HG02884 (cell line): ENCODE data around the gene TMEM182.

Experiments used
- ATAC-seq: cut with Tn5 transposase; IDR thresholded peaks from one replicate; pipeline ENCODE4 v1.9.1; 2021; ENCODE audit warnings: mild to moderate bottlenecking, moderate library complexity; ENCODE audit not compliant: unreplicated experiment

Gene TMEM182

GRCh38 chr2:102761763-102762162 lies at the start of gene TMEM182:
TSS of gene TMEM182 (plus strand) at chr2:102762031. CDS start at chr2:102762218, 187 bp downstream.
- no peak for ATAC-seq

- no peak for ATAC-seq
Measured at GRCh38 chr2:102717308-102718018, 44.4 kb upstream of the TMEM182 start.

- ATAC-seq, result no peak
Measured at GRCh38 chr2:102718387-102719316, 43.2 kb upstream of the TMEM182 start.

- no peak for ATAC-seq
Measured at GRCh38 chr2:102724016-102724490, 37.8 kb upstream of the TMEM182 start.

- ATAC-seq, result no peak
Measured at GRCh38 chr2:102724553-102724952, 37.3 kb upstream of the TMEM182 start.

- ATAC-seq, result no peak
Measured at GRCh38 chr2:102726128-102727087, 35.4 kb upstream of the TMEM182 start.

- no peak for ATAC-seq
Measured at GRCh38 chr2:102735416-102736109, 26.3 kb upstream of the TMEM182 start.

- peak; percentile 14 for ATAC-seq
Measured at GRCh38 chr2:102736110-102736409, 25.8 kb upstream of the TMEM182 start.

GRCh38 chr2:102736410-102737409 lies 25.1 kb upstream of the TMEM182 start:
- ATAC-seq, result peak; percentile 85

- peak; percentile 51 for ATAC-seq
Measured at GRCh38 chr2:102737431-102737830, 24.4 kb upstream of the TMEM182 start.

- ATAC-seq, result no peak
Measured at GRCh38 chr2:102743259-102743658, 18.6 kb upstream of the TMEM182 start.

- ATAC-seq, result no peak
Measured at GRCh38 chr2:102748107-102748506, 13.7 kb upstream of the TMEM182 start.

GRCh38 chr2:102749938-102750337 lies 11.9 kb upstream of the TMEM182 start:
- ATAC-seq, result peak; percentile 89

GRCh38 chr2:102753563-102754159 lies 8.2 kb upstream of the TMEM182 start:
- no peak for ATAC-seq

- ATAC-seq, result no peak
Measured at GRCh38 chr2:102754456-102755145, 7.2 kb upstream of the TMEM182 start.

- ATAC-seq, result no peak
Measured at GRCh38 chr2:102755284-102755683, 6.5 kb upstream of the TMEM182 start.

- ATAC-seq, result no peak
Measured at GRCh38 chr2:102758439-102758838, 3.4 kb upstream of the TMEM182 start.

GRCh38 chr2:102764083-102764482 lies 2.3 kb downstream of the TMEM182 start:
- no peak for ATAC-seq
